Body of pancreas (tissue), 4 donors: ENCODE data around the gene HRH1. TPM values are rescaled to one million over a fixed set of nuclear protein-coding genes. Genes with fewer than 3 reads are reported as not detected.
"Not testable (repeated sequence)": the region's sequence is repeated elsewhere in the genome, so short reads cannot be mapped to it uniquely, and the experiment has no call there.

Experiments used
- ATAC-seq: fragments of 150-250 bp; one replicate; pipeline ENCODE4 v1.9.1; 2016
- DNase-seq, 4 donors: peaks; one replicate each; pipeline ENCODE4 v3.0.0-alpha.2; 2019
- H3K27ac ChIP-seq, 4 donors: fragments of 200-600 bp; sonication (generic); 1 replicate in 3 of 4; 2 replicates in 1 of 4; pipeline versions ENCODE4 v1.5.1 to v1.6.1; 2016 to 2019; ENCODE audit warnings: mild to moderate bottlenecking in 1 of 4, mixed read lengths in 1 of 4, moderate library complexity in 1 of 4
- H3K27me3 ChIP-seq, 2 donors: fragments of 200-600 bp; sonication (generic); one replicate each; pipeline ENCODE4 v1.6.0; 2016; ENCODE audit warnings: mild to moderate bottlenecking in 1 of 2
- H3K36me3 ChIP-seq, 2 donors: fragments of 200-600 bp; sonication (generic); replicated peaks in 1 of 2; 2 replicates each; pipeline ENCODE4 v1.5.1; 2016; ENCODE audit warnings: low read depth in 2 of 2; ENCODE audit not compliant: insufficient read depth in 1 of 2
- H3K4me1 ChIP-seq: fragments of 200-600 bp; sonication (generic); one replicate; pipeline ENCODE4 v1.6.0; 2016
- H3K4me3 ChIP-seq, 2 donors: fragments of 200-600 bp; sonication (generic); 1 replicate in 1 of 2; 2 replicates in 1 of 2; pipeline ENCODE4 v1.5.1; 2016 to 2019
- H3K9me3 ChIP-seq, 3 donors: fragments of 200-600 bp; sonication (generic); 1 replicate in 2 of 3; 2 replicates in 1 of 3; pipeline ENCODE4 v1.5.1; 2016
- CTCF ChIP-seq, 7 experiments: fragments of 450-650 bp in 4 of 7; fragments of 200-600 bp in 3 of 7; sonication (generic) in 3 of 7; IDR thresholded peaks; one replicate each; pipeline ENCODE4 v1.5.1; 2016 to 2019; ENCODE audit warnings: antibody characterized with exemption in 7 of 7
- POLR2A ChIP-seq, 3 donors: fragments of 450-650 bp; IDR thresholded peaks; one replicate each; pipeline ENCODE4 v1.6.1; 2016; ENCODE audit warnings: antibody characterized with exemption in 3 of 3, mild to moderate bottlenecking in 2 of 3
- WGBS, 2 donors: methylation state at CpG; one replicate each; pipeline ENCODE4 v1.1.5; 2017; 5-methylcytosine and 5-hydroxymethylcytosine counted together
- intact Hi-C: fragments of 100-400 bp; cut with DNase I; formaldehyde crosslinking; loops from one replicate; pipeline ENCODE4 v1.15.1; 2023
- total RNA-seq, 2 donors: library from RNA; depleted of rRNA; stranded (reverse); fragments of >200 nt; gene quantifications; one replicate each; pipeline ENCODE4 v1.1.0, GENCODE V29; 2016

The HRH1 gene
- total RNA-seq, 2 donors from 2014 or later = 0.66 to 0.78 TPM

- no peak for DNase-seq
- Histone ChIP-seq H3K9me3 (no peaks in the 10 kb centered on the region), H3K27me3 (no peaks in the 10 kb centered on the region), H3K4me1 (no peaks in the 10 kb centered on the region), H3K27ac (no peak overlapping the region), H3K36me3 (no peaks in the 10 kb centered on the region), H3K4me3 (no peak overlapping the region)
- intact Hi-C loops = no loop called here
- ATAC-seq = no peak
- no peak for TF ChIP-seq POLR2A (IDR thresholded peaks at IDR 0.05)
- 46 to 55% methylated on average over 4 of the region's 4 CpGs for WGBS, 2 donors
Observed at GRCh38 chr3:11172096-11172690, 17.9 kb downstream of the HRH1 start.

- Histone ChIP-seq H3K27me3 (no peaks in the 10 kb centered on the region), H3K27ac (no peak overlapping the region), H3K9me3 (no peaks in the 10 kb centered on the region), H3K4me1 (no peaks in the 10 kb centered on the region), H3K36me3 (no peaks in the 10 kb centered on the region), H3K4me3 (no peak overlapping the region)
- ATAC-seq (no peak), DNase-seq (no peak)
- intact Hi-C loops = no loop called here
- 85 to 90% methylated on average over 4 of the region's 4 CpGs for WGBS, 2 donors
- TF ChIP-seq CTCF (IDR thresholded peaks at IDR 0.05) (no peak), POLR2A (IDR thresholded peaks at IDR 0.05) (no peak)
Observed at GRCh38 chr3:11173828-11174465, 19.7 kb downstream of the HRH1 start.

- 69 to 79% methylated on average over 8 of the region's 8 CpGs for WGBS, 2 donors
- intact Hi-C loops = no loop called here
Observed at GRCh38 chr3:11178421-11178820, 24.1 kb downstream of the HRH1 start.

GRCh38 chr3:11184328-11184969, 30.2 kb downstream of the HRH1 start:
- H3K4me3 ChIP-seq, H3K27ac ChIP-seq: not testable (repeated sequence)
- 68 to 72% methylated on average over 15 of the region's 15 CpGs for WGBS, 2 donors

More at GRCh38 chr3:11178421-11178820, 24.1 kb downstream of the HRH1 start:
- DNase-seq (no peak), ATAC-seq (no peak)
- Histone ChIP-seq H3K9me3 (no peaks in the 10 kb centered on the region), H3K27ac (no peak overlapping the region), H3K4me1 (no peaks in the 10 kb centered on the region), H3K27me3 (no peaks in the 10 kb centered on the region), H3K36me3 (no peaks in the 10 kb centered on the region), H3K4me3 (no peak overlapping the region)
- TF ChIP-seq CTCF (IDR thresholded peaks at IDR 0.05) = no peak
- TF ChIP-seq POLR2A (IDR thresholded peaks at IDR 0.05) = no peak

GRCh38 chr3:11185144-11185543, 30.9 kb downstream of the HRH1 start:
- Histone ChIP-seq H3K27ac (peak overlapping the region in 1 of 4 donors; percentile 20), H3K9me3 (no peaks in the 10 kb centered on the region), H3K36me3 (no peaks in the 10 kb centered on the region), H3K4me1 (peaks cover 6% of the 10 kb centered on the region), H3K4me3 (no peak overlapping the region), H3K27me3 (no peaks in the 10 kb centered on the region)
- ATAC-seq = no peak
- DNase-seq = no peak
- TF ChIP-seq CTCF (IDR thresholded peaks at IDR 0.05) (no peak), POLR2A (IDR thresholded peaks at IDR 0.05) (no peak)
- 81 to 89% methylated on average over 3 of the region's 3 CpGs for WGBS, 2 donors
- intact Hi-C loops = no loop called here

More at GRCh38 chr3:11184328-11184969, 30.2 kb downstream of the HRH1 start:
- DNase-seq, H3K36me3 ChIP-seq, ATAC-seq, H3K27me3 ChIP-seq, intact Hi-C loops, H3K9me3 ChIP-seq, H3K4me1 ChIP-seq: not testable (repeated sequence)
